ENCODE measurements around the gene ANAPC16.
"Not testable (repeated sequence)": the region's sequence is repeated elsewhere in the genome, so short reads cannot be mapped to it uniquely, and the experiment has no call there.

Gene ANAPC16

GRCh38 chr10:72265508-72265907, 49.7 kb downstream of the ANAPC16 start:
- no peak for DNase-seq (ENCODE audit: low spot score)

- DNase-seq (ENCODE audit: low spot score): no peak
Observed at GRCh38 chr10:72265990-72266865, 50.4 kb downstream of the ANAPC16 start.

DNA sequence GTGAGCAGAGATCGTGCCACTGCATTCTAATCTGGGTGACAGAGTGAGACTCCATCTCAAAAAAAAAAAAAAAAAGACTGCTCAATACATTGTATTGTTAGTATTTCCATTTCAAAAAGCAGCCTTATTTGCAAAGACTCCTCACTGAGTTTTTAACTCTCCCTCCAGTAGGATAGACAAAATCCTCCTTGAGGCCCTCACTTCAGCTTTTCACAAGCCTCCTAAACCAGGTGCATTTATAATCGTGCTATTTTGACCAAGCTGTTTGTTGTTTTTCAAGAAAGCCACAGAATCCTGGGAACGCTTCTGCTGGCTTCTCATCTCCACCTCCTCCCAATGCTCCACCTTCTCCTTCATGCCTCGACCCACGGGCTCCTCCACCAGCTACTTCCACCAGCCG, 51.6 kb downstream of the ANAPC16 start:
- DNase-seq (ENCODE audit: low spot score): no peak

- no peak for DNase-seq (ENCODE audit: low spot score)
Observed at GRCh38 chr10:72267819-72268399, 52.1 kb downstream of the ANAPC16 start.

- not testable (repeated sequence) for DNase-seq (ENCODE audit: low spot score)
Observed at GRCh38 chr10:72268475-72269200, 52.8 kb downstream of the ANAPC16 start.

DNA sequence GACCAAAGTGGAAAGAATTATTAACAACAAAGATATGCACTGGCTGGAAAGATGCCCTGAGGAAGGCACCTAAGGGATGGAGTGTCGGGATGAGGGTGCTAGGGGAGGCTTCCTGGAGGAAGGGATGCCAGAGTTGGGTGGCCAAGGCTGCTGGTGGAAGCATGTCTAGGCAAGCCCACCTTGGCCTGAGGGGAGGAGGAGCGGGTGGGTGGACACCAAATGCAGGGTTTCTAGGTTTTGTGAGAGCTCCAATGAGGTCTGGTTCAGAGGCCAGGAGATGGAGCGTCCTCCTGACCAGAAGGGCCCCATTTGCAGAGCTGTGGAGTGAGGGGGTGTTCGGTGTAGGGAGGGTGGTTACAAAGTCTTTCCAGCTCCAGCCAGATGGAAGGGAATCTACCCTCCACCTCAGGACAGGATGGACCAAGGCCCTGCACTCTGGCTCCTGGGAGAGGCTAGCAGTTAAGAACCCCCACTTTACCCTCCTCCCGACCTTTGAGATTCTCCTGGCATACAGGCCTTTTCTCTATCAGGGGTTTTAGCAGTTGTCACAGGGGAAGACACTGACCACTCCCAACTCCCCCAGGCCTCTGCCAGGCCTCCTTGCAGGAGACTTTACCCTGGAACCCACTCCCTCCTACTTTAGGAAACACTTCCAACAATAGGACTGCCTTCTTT, 54.9 kb downstream of the ANAPC16 start:
- DNase-seq (ENCODE audit: low spot score): no peak

GRCh38 chr10:72272689-72273409, 57.0 kb downstream of the ANAPC16 start:
- peak; percentile 88 for DNase-seq (ENCODE audit: low spot score)

DNA sequence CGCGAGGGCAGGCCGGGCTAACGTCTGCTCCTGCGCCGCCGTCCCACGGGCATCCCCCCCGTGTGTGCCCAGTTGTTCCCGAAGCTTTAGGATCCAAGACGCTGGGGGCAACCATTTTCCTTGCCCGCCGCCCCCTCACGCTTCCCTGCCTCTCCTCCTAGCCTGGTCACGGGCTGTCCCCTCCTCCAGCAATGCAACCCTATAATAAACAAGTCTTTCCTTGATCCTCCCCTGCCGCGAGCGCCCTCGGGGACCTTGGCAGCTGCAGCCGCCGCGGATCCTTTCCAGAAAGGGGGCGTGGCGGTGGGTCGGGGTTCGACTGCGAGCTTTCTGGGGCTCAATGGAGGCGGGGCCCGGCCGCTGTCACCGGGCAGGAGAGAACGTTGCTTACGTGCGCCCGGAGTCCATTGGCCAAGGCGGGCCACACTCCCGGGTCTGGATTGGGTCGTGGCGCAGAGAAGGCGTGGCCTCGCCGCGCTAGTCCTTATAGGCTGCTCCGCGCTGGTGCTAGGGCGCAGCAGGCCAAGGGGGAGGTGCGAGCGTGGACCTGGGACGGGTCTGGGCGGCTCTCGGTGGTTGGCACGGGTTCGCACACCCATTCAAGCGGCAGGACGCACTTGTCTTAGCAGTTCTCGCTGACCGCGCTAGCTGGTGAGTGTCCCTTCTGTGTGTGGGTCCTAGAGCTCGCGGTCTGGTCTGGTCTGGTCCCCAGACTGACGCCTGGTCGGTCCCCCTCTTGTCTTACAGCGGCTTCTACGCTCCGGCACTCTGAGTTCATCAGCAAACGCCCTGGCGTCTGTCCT, 57.8 kb downstream of the ANAPC16 start, which contains the start of gene DDIT4:
Gene DDIT4, plus strand, starts transcription at position 515 of the 803 bp plus-strand sequence. CDS start 293 bp downstream, outside the sequence.
- DNase-seq (ENCODE audit: low spot score): peak; percentile 99

- DNase-seq (ENCODE audit: low spot score): no peak
Observed at GRCh38 chr10:72274213-72274729, 58.5 kb downstream of the ANAPC16 start.

DNA sequence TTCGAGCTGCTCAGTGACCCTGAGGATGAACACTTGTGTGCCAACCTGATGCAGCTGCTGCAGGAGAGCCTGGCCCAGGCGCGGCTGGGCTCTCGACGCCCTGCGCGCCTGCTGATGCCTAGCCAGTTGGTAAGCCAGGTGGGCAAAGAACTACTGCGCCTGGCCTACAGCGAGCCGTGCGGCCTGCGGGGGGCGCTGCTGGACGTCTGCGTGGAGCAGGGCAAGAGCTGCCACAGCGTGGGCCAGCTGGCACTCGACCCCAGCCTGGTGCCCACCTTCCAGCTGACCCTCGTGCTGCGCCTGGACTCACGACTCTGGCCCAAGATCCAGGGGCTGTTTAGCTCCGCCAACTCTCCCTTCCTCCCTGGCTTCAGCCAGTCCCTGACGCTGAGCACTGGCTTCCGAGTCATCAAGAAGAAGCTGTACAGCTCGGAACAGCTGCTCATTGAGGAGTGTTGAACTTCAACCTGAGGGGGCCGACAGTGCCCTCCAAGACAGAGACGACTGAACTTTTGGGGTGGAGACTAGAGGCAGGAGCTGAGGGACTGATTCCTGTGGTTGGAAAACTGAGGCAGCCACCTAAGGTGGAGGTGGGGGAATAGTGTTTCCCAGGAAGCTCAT, 59.0 kb downstream of the ANAPC16 start:
- DNase-seq (ENCODE audit: low spot score): peak; percentile 33

DNA sequence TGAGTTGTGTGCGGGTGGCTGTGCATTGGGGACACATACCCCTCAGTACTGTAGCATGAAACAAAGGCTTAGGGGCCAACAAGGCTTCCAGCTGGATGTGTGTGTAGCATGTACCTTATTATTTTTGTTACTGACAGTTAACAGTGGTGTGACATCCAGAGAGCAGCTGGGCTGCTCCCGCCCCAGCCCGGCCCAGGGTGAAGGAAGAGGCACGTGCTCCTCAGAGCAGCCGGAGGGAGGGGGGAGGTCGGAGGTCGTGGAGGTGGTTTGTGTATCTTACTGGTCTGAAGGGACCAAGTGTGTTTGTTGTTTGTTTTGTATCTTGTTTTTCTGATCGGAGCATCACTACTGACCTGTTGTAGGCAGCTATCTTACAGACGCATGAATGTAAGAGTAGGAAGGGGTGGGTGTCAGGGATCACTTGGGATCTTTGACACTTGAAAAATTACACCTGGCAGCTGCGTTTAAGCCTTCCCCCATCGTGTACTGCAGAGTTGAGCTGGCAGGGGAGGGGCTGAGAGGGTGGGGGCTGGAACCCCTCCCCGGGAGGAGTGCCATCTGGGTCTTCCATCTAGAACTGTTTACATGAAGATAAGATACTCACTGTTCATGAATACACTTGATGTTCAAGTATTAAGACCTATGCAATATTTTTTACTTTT, 59.7 kb downstream of the ANAPC16 start:
- no peak for DNase-seq (ENCODE audit: low spot score)

GRCh38 chr10:72276013-72276387, 60.2 kb downstream of the ANAPC16 start:
- no peak for DNase-seq (ENCODE audit: low spot score)

DNA sequence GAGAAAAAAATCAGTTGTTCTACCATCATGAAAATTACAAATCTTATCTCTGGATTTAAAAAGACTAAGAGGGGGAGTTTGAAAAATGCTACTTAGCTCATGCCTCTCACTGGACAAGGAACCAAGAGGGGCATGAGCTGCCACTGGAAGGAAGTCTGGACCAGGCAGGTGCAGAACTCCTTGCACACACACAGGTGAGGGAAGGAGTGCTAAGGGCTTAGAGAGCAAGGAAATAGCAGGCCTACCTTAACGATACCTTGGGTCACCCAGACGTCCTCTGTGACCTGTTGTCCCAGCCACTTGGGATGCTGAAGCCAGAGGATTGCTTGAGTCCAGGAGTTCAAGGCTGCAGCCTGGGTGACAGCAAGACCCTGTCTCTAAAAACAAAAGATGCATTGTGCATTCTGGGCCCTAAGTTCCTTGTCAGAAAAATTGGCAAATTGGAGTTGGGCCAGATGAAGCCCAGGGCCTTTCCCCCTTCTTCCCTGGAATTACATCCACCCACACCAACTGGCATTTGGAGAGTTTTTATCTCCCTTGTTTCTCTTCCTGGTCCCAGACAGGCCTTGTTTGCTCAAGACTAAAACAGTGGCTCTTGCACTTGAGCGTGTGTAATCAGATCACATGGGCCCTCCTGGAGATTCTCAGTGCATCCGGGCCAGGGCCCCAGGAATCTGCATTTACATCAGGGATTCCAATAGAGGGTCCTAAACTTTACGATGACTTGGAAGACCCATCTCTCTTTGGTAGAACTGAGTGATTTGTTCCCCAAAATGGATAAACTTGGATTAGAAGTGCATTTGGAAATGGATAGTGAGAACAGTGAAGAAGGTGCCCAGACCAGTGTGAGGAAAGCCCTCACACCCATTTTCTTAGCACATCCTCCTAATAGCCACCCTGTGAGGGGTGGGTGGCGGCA, 60.9 kb downstream of the ANAPC16 start:
- DNase-seq (ENCODE audit: low spot score): peak; percentile 80

- DNase-seq (ENCODE audit: low spot score): no peak
Observed at GRCh38 chr10:72277340-72277995, 61.7 kb downstream of the ANAPC16 start.

DNA sequence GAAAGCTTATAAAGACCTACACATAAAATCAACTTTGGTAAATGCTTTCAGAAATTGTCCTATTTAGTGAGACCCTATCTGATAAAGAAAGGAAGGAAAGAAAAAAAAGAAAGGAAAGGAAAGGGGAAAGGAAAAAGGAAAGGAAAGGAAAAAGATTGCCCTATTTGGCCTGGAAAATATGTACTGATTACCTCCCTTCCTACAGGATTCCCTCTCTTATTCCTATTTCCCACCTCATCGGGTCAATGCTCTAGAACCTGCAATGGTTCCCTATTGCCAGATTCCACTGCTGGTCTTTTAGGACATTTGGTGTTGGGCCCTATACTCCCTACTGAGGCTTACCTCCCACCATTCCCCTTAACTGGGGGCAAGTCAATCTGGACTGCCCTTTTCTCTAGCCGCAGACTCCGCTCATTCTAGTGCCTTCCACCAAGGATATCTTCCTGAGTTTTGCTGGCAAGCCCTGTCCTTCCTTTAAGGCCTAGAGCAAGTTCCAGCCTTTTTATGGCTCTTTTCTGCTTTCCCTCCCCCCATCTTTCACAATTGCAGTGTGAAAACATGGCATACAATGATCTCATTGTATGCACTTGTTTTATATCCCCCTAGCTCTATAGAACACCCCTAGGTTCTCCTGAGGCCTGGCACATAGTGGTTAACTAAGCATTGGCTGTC, 62.3 kb downstream of the ANAPC16 start:
- no peak for DNase-seq (ENCODE audit: low spot score)

DNA sequence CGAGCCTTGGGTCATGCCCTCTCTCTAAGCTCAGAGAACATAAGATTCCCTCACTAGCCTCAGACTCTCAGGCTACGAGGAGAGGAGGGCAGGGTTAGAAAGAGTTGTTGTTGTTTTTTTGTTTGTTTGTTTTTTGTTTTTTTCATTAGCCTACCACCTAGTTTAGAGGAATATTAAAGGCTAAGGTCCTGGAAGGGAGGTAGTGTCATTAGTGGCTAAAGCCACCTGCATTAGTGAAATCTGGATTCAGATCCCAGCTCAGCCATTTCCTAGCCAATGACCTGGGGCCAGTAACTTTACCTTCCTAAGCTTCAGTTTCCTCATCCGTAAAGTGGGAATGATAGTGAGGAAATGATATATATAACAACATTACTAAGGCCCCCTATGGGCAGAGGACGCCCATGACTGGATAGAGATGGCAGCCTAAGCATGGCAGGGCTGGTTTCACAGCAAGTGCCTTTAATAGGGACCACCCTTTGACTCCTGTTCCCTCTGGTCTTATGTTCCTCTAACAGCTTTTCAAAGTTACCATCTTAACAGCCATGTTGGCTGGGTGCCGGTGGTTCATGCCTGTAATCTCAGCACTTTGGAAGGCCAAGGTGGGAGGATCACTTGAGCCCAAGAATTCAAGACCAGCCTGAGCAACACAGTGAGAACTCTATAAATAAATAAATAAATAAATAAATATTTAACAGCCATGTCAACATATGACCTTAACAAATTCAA, 63.0 kb downstream of the ANAPC16 start:
- no peak for DNase-seq (ENCODE audit: low spot score)

GRCh38 chr10:72279587-72279986, 63.8 kb downstream of the ANAPC16 start:
- DNase-seq (ENCODE audit: low spot score): not testable (repeated sequence)

Data from LoVo (cell line).